Transverse colon (tissue), 4 donors: ENCODE data around the gene GRIN2C.

Source experiments
- CTCF ChIP-seq, 5 experiments: fragments of 200-600 bp in 3 of 5; fragments of 450-650 bp in 2 of 5; sonication (generic) in 3 of 5; IDR thresholded peaks; 1 replicate in 2 of 5; 2 replicates in 3 of 5; pipeline ENCODE4 v1.5.1; 2016 to 2017; ENCODE audit warnings: antibody characterized with exemption in 5 of 5, inconsistent platforms in 3 of 5, mild to moderate bottlenecking in 2 of 5, moderate library complexity in 1 of 5
- EP300 ChIP-seq: sonication (generic); formaldehyde crosslinking; IDR thresholded peaks from one replicate; pipeline ENCODE4 v1.6.1; 2017; ENCODE audit warnings: antibody characterized with exemption, low read depth
- POLR2A ChIP-seq: fragments of 450-650 bp; IDR thresholded peaks from one replicate; pipeline ENCODE4 v1.6.1; 2016; ENCODE audit warnings: antibody characterized with exemption, mild to moderate bottlenecking, moderate library complexity
- POLR2AphosphoS5 ChIP-seq, 3 donors: sonication (generic); formaldehyde crosslinking; IDR thresholded peaks; one replicate each; pipeline ENCODE4 v1.6.1; 2016; ENCODE audit warnings: antibody characterized with exemption in 3 of 3

- peak in 3 of 5 experiments; percentile 34 to 48 (median 43) for TF ChIP-seq CTCF (IDR thresholded peaks at IDR 0.05)
- TF ChIP-seq POLR2AphosphoS5 (IDR thresholded peaks at IDR 0.05) = no peak
- no peak for TF ChIP-seq EP300
- TF ChIP-seq POLR2A = no peak
Measured at GRCh38 chr17:74859459-74860228, at the start of gene GRIN2C.
